ENCODE results near the gene SRP68.

The SRP68 gene

DNA sequence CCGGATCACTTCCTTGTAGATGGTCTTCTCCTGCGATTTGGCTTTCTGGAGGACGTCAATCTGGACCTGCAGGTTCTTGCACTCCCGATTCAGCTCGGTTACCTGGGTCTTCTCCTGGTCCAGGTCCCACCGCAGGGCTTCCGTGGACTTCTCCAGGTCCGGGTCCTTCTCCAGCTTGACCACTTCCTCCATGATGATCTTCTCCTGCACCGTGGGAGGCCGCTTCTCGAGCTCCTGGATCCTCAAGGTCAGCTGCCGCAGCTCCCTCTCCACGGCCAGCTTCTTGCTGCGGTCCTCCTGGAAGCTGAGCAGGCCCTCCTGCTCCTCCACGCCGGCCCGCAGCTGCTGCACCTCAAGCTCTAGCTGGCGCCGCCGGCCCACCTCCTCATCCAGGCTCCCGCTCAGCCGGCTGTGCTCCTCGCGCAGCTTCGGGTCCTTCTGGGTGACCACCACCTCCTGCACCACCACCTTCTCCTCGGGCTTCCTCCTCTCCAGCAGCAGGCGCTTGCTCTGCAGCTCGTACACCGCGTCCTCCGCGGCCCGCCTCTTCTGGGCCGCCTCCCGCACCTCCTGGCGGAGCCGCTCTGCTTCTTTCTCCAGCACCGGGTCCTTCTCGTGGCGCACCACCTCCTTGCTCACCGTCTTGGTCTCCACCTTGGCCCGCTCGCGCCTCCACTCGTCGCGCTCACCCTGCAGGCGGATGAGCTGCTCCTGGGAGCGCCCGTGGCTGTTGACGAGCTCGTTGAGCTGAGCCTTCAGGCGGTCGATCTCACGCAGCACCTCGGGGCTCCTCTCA lies 63.5 kb downstream of the SRP68 start:
- no peak for TF ChIP-seq EZH2 (IDR thresholded peaks at IDR 0.05; ENCODE audit: borderline replicate concordance, low read length)
- TF ChIP-seq, protein P1, sequence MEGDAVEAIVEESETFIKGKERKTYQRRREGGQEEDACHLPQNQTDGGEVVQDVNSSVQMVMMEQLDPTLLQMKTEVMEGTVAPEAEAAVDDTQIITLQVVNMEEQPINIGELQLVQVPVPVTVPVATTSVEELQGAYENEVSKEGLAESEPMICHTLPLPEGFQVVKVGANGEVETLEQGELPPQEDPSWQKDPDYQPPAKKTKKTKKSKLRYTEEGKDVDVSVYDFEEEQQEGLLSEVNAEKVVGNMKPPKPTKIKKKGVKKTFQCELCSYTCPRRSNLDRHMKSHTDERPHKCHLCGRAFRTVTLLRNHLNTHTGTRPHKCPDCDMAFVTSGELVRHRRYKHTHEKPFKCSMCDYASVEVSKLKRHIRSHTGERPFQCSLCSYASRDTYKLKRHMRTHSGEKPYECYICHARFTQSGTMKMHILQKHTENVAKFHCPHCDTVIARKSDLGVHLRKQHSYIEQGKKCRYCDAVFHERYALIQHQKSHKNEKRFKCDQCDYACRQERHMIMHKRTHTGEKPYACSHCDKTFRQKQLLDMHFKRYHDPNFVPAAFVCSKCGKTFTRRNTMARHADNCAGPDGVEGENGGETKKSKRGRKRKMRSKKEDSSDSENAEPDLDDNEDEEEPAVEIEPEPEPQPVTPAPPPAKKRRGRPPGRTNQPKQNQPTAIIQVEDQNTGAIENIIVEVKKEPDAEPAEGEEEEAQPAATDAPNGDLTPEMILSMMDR (IDR thresholded peaks at IDR 0.05; ENCODE audit: low read length), result no peak
- no peaks in the 10 kb centered on the region for H3K9me2 ChIP-seq (ENCODE audit: low read depth, low read length)
- H3F3A ChIP-seq (ENCODE audit: insufficient read depth, low read length), result no peaks in the 10 kb centered on the region
- H3K4me3 ChIP-seq (ENCODE audit: low read depth, low read length, poor library complexity, severe bottlenecking), result no peak overlapping the region
- H2AFZ ChIP-seq (ENCODE audit: low read length), result no peak overlapping the region
- no peak overlapping the region for H3K27ac ChIP-seq (ENCODE audit: low read depth, low read length, poor library complexity, severe bottlenecking)
- H3K9ac ChIP-seq (ENCODE audit: low read length), result no peak overlapping the region
- H3K9me3 ChIP-seq (ENCODE audit: low read length), result no peaks in the 10 kb centered on the region
- peaks cover 8% of the 10 kb centered on the region; the same call in 1 of the 2 replicates for H3K27me3 ChIP-seq (ENCODE audit: insufficient read depth, low read length)
- no peaks in the 10 kb centered on the region for H3K79me2 ChIP-seq (ENCODE audit: insufficient read depth, low read length)
- H3K36me3 ChIP-seq (ENCODE audit: insufficient read depth, low read length), result no peaks in the 10 kb centered on the region
- H3K4me2 ChIP-seq (ENCODE audit: low read length), result no peak overlapping the region
- H4K20me1 ChIP-seq (ENCODE audit: insufficient read depth, low read length), result no peaks in the 10 kb centered on the region
- no peaks in the 10 kb centered on the region for H3K4me1 ChIP-seq (ENCODE audit: insufficient read depth, low read length, severe bottlenecking)

DNA sequence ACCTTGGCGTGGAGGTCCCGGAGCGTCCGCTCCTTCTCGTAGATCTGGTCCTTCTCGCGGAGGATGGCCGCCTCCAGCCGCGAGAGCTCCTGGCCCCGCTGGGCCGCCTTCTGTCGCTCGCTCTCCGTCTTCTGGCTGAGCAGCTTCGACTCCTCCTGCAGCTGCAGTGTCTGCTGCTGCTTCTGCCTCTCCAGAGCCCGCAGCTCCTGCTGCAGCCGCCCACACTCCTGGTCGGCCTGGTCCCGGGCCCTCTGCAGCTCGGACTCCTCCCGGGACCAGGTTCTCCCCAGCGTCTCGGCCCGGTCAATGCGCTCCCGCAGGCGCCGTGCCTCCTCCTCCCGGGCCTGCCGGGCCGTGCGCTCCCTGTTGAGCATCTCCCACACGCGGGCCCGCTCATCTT lies 64.1 kb downstream of the SRP68 start:
- peaks cover 8% of the 10 kb centered on the region; the same call in 1 of the 2 replicates for H3K27me3 ChIP-seq (ENCODE audit: insufficient read depth, low read length)
- no peaks in the 10 kb centered on the region for H4K20me1 ChIP-seq (ENCODE audit: insufficient read depth, low read length)
- no peak for TF ChIP-seq EZH2 (IDR thresholded peaks at IDR 0.05; ENCODE audit: borderline replicate concordance, low read length)
- TF ChIP-seq, protein P1 (IDR thresholded peaks at IDR 0.05; ENCODE audit: low read length), result no peak
- H2AFZ ChIP-seq (ENCODE audit: low read length), result no peak overlapping the region
- no peaks in the 10 kb centered on the region for H3F3A ChIP-seq (ENCODE audit: insufficient read depth, low read length)
- H3K4me2 ChIP-seq (ENCODE audit: low read length), result no peak overlapping the region
- no peaks in the 10 kb centered on the region for H3K36me3 ChIP-seq (ENCODE audit: insufficient read depth, low read length)
- no peak overlapping the region for H3K4me3 ChIP-seq (ENCODE audit: low read depth, low read length, poor library complexity, severe bottlenecking)
- H3K4me1 ChIP-seq (ENCODE audit: insufficient read depth, low read length, severe bottlenecking), result no peaks in the 10 kb centered on the region
- no peak overlapping the region for H3K9ac ChIP-seq (ENCODE audit: low read length)
- no peak overlapping the region for H3K27ac ChIP-seq (ENCODE audit: low read depth, low read length, poor library complexity, severe bottlenecking)
- no peaks in the 10 kb centered on the region for H3K79me2 ChIP-seq (ENCODE audit: insufficient read depth, low read length)
- H3K9me3 ChIP-seq (ENCODE audit: low read length), result no peaks in the 10 kb centered on the region
- no peaks in the 10 kb centered on the region for H3K9me2 ChIP-seq (ENCODE audit: low read depth, low read length)

DNA sequence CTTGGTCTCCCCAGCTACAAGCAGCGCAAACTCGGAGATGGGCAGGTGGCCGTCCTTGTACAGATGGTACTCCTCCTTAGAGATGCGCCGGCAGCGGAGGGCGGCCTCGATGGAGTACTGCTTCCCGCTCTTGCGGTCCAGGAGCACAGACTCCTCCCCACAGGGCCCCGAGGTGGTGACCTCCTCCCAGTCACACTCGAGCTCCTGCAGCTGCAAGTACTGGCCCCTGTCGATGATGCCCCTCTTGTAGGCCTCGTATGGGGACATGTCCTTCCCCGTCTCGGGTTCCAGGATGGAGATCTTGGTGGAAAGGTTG lies 64.5 kb downstream of the SRP68 start:
- no peaks in the 10 kb centered on the region for H4K20me1 ChIP-seq (ENCODE audit: insufficient read depth, low read length)
- H2AFZ ChIP-seq (ENCODE audit: low read length), result no peak overlapping the region
- H3K36me3 ChIP-seq (ENCODE audit: insufficient read depth, low read length), result no peaks in the 10 kb centered on the region
- H3K9me3 ChIP-seq (ENCODE audit: low read length), result no peaks in the 10 kb centered on the region
- H3K79me2 ChIP-seq (ENCODE audit: insufficient read depth, low read length), result no peaks in the 10 kb centered on the region
- no peak for TF ChIP-seq EZH2 (IDR thresholded peaks at IDR 0.05; ENCODE audit: borderline replicate concordance, low read length)
- TF ChIP-seq, protein P1 (IDR thresholded peaks at IDR 0.05; ENCODE audit: low read length), result no peak
- no peak overlapping the region for H3K9ac ChIP-seq (ENCODE audit: low read length)
- H3K4me1 ChIP-seq (ENCODE audit: insufficient read depth, low read length, severe bottlenecking), result no peaks in the 10 kb centered on the region
- H3F3A ChIP-seq (ENCODE audit: insufficient read depth, low read length), result no peaks in the 10 kb centered on the region
- H3K9me2 ChIP-seq (ENCODE audit: low read depth, low read length), result no peaks in the 10 kb centered on the region
- H3K4me2 ChIP-seq (ENCODE audit: low read length), result no peak overlapping the region
- H3K4me3 ChIP-seq (ENCODE audit: low read depth, low read length, poor library complexity, severe bottlenecking), result no peak overlapping the region
- peaks cover 8% of the 10 kb centered on the region; the same call in 1 of the 2 replicates for H3K27me3 ChIP-seq (ENCODE audit: insufficient read depth, low read length)
- H3K27ac ChIP-seq (ENCODE audit: low read depth, low read length, poor library complexity, severe bottlenecking), result no peak overlapping the region
